GM12891 (cell line): ENCODE measurements around the gene OSBPL5.

Experiments
- DNase-seq: peaks from one replicate; pipeline ENCODE4 v3.0.0; 2011; ENCODE audit warnings: low spot score; ENCODE audit not compliant: insufficient read length
- FAIRE-seq: peaks from 2 replicates; lab custom pipeline; 2011; peaks lifted over from hg19 to GRCh38; lab: Jason Lieb, UNC
- PAX5 ChIP-seq: IDR thresholded peaks from 2 replicates; pipeline ENCODE4 v1.6.1; 2011; ENCODE audit warnings: low read length, moderate library complexity, mild to moderate bottlenecking; ENCODE audit not compliant: insufficient read depth, severe bottlenecking
- POLR2A ChIP-seq: IDR thresholded peaks from 2 replicates; pipeline ENCODE4 v1.6.1; 2011; ENCODE audit warnings: low read depth, low read length, control low read depth
- POLR2AphosphoS5 ChIP-seq: IDR thresholded peaks from 2 replicates; pipeline ENCODE4 v1.6.1; 2011; ENCODE audit warnings: low read depth, low read length, control low read depth
- POU2F2 ChIP-seq: IDR thresholded peaks from 2 replicates; pipeline ENCODE4 v1.6.1; 2011; ENCODE audit warnings: low read depth, mild to moderate bottlenecking, control low read depth, low read length, moderate library complexity
- SPI1 ChIP-seq: IDR thresholded peaks from 2 replicates; pipeline ENCODE4 v1.6.1; 2011; ENCODE audit warnings: low read depth, low read length, control low read depth
- TAF1 ChIP-seq: IDR thresholded peaks from 2 replicates; pipeline ENCODE4 v1.6.1; 2011; ENCODE audit warnings: low read depth, low read length, control low read depth

Gene OSBPL5

GRCh38 chr11:3130269-3131071 is 34.6 kb downstream of the OSBPL5 start:
- TF ChIP-seq POU2F2: no peak
- no peak for TF ChIP-seq PAX5
- no peak for TF ChIP-seq POLR2A
- TF ChIP-seq TAF1: no peak
- TF ChIP-seq POLR2AphosphoS5: no peak
- no peak for TF ChIP-seq SPI1
- FAIRE-seq (no peak), DNase-seq (no peak)

GRCh38 chr11:3129591-3130268 is 35.4 kb downstream of the OSBPL5 start:
- FAIRE-seq: no peak
- DNase-seq: no peak
- TF ChIP-seq POLR2A: no peak
- TF ChIP-seq PAX5: no peak
- TF ChIP-seq TAF1: no peak
- TF ChIP-seq SPI1: no peak
- no peak for TF ChIP-seq POLR2AphosphoS5
- no peak for TF ChIP-seq POU2F2

GRCh38 chr11:3129181-3129590 is 35.9 kb downstream of the OSBPL5 start:
- FAIRE-seq (no peak), DNase-seq (no peak)
- no peak for TF ChIP-seq POU2F2

- no peak for DNase-seq
- no peak for FAIRE-seq
- no peak for TF ChIP-seq SPI1
- no peak for TF ChIP-seq TAF1
- no peak for TF ChIP-seq POU2F2
- TF ChIP-seq POLR2AphosphoS5: no peak
- TF ChIP-seq POLR2A: no peak
- no peak for TF ChIP-seq PAX5
Measured at GRCh38 chr11:3128356-3129180, 36.5 kb downstream of the OSBPL5 start.

GRCh38 chr11:3127706-3128355 is 37.3 kb downstream of the OSBPL5 start:
- DNase-seq (no peak), FAIRE-seq (no peak)
- TF ChIP-seq PAX5 (no peak), SPI1 (no peak), POLR2A (no peak), POU2F2 (no peak), TAF1 (no peak), POLR2AphosphoS5 (no peak)

GRCh38 chr11:3126901-3127691 is 38.0 kb downstream of the OSBPL5 start:
- DNase-seq (no peak), FAIRE-seq (no peak)
- TF ChIP-seq TAF1 (no peak), POLR2A (no peak), POLR2AphosphoS5 (no peak), SPI1 (no peak), PAX5 (no peak), POU2F2 (no peak)

- FAIRE-seq: no peak
- DNase-seq: no peak
- TF ChIP-seq POLR2A (no peak), POU2F2 (no peak)
Measured at GRCh38 chr11:3126207-3126865, 38.8 kb downstream of the OSBPL5 start.

GRCh38 chr11:3124821-3125220 is 40.3 kb downstream of the OSBPL5 start:
- TF ChIP-seq SPI1 (no peak), POU2F2 (no peak), POLR2AphosphoS5 (no peak), TAF1 (no peak)
- FAIRE-seq (no peak), DNase-seq (no peak)
